ENCODE data around the gene TSC22D1. TPM values are rescaled to one million over a fixed set of nuclear protein-coding genes. Genes with fewer than 3 reads are reported as not detected.

TSC22D1 gene
- total RNA-seq, 1 donor = 173 TPM

DNA sequence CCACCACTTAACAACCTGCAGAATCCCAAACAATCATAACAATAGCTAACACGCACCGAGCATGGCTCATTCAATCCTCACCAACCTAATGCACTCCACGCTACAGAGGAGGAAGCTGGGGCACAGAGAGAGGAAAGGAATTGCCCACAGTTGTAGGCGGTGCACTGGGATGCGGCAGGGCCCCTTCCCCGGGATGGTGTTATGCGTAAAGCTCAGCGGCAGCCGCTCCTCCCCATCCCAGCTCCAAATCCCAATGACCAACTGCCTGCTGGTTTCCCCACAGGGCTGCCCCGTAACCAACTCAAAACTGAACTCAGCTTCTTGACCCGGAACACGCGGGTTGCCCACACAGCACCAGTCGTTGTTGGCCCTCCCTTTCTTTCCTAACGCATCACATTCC is 160.3 kb downstream of the TSC22D1 start:
- Histone ChIP-seq H2AFZ (ENCODE audit: low read length) (no peak overlapping the region), H3K79me2 (ENCODE audit: insufficient read depth, low read length) (no peaks in the 10 kb centered on the region), H3K4me1 (ENCODE audit: insufficient read depth, low read length) (no peaks in the 10 kb centered on the region), H3K4me2 (ENCODE audit: insufficient read depth, low read length) (no peak overlapping the region), H3K36me3 (ENCODE audit: insufficient read depth, low read length) (no peaks in the 10 kb centered on the region), H4K20me1 (ENCODE audit: insufficient read depth, low read length) (no peaks in the 10 kb centered on the region), H3K27me3 (ENCODE audit: insufficient read depth, low read length) (no peaks in the 10 kb centered on the region), H3K9me3 (ENCODE audit: low read depth, low read length) (no peaks in the 10 kb centered on the region), H3K4me3 (ENCODE audit: insufficient read depth, low read length) (no peak overlapping the region), H3K27ac (ENCODE audit: low read depth, low read length) (no peak overlapping the region)
- no peak for TF ChIP-seq CTCF (IDR thresholded peaks at IDR 0.05; ENCODE audit: extremely low read depth, low read depth, low read length)
- no peak for DNase-seq (ENCODE audit: insufficient read length, low spot score, missing footprints)

- no peak overlapping the region for H2AFZ ChIP-seq (ENCODE audit: low read length)
- no peaks in the 10 kb centered on the region for H3K9me3 ChIP-seq (ENCODE audit: low read depth, low read length)
- TF ChIP-seq CTCF (IDR thresholded peaks at IDR 0.05; ENCODE audit: extremely low read depth, low read depth, low read length) = no peak
- H3K4me3 ChIP-seq (ENCODE audit: insufficient read depth, low read length) = no peak overlapping the region
- no peaks in the 10 kb centered on the region for H3K27me3 ChIP-seq (ENCODE audit: insufficient read depth, low read length)
- DNase-seq (ENCODE audit: insufficient read length, low spot score, missing footprints) = no peak
- no peaks in the 10 kb centered on the region for H3K79me2 ChIP-seq (ENCODE audit: insufficient read depth, low read length)
- H3K36me3 ChIP-seq (ENCODE audit: insufficient read depth, low read length) = no peaks in the 10 kb centered on the region
- H3K4me2 ChIP-seq (ENCODE audit: insufficient read depth, low read length) = no peak overlapping the region
- no peaks in the 10 kb centered on the region for H4K20me1 ChIP-seq (ENCODE audit: insufficient read depth, low read length)
- H3K4me1 ChIP-seq (ENCODE audit: insufficient read depth, low read length) = no peaks in the 10 kb centered on the region
- H3K27ac ChIP-seq (ENCODE audit: low read depth, low read length) = no peak overlapping the region
Measured at GRCh38 chr13:44414716-44415115, 161.4 kb downstream of the TSC22D1 start.

- no peaks in the 10 kb centered on the region for H3K9me3 ChIP-seq (ENCODE audit: low read depth, low read length)
- H3K27me3 ChIP-seq (ENCODE audit: insufficient read depth, low read length) = no peaks in the 10 kb centered on the region
- TF ChIP-seq CTCF (IDR thresholded peaks at IDR 0.05; ENCODE audit: extremely low read depth, low read depth, low read length) = no peak
- no peak overlapping the region for H3K4me3 ChIP-seq (ENCODE audit: insufficient read depth, low read length)
- H4K20me1 ChIP-seq (ENCODE audit: insufficient read depth, low read length) = no peaks in the 10 kb centered on the region
- H3K4me1 ChIP-seq (ENCODE audit: insufficient read depth, low read length) = no peaks in the 10 kb centered on the region
- H3K4me2 ChIP-seq (ENCODE audit: insufficient read depth, low read length) = no peak overlapping the region
- H3K36me3 ChIP-seq (ENCODE audit: insufficient read depth, low read length) = no peaks in the 10 kb centered on the region
- no peak overlapping the region for H2AFZ ChIP-seq (ENCODE audit: low read length)
- no peak overlapping the region for H3K27ac ChIP-seq (ENCODE audit: low read depth, low read length)
- no peaks in the 10 kb centered on the region for H3K79me2 ChIP-seq (ENCODE audit: insufficient read depth, low read length)
- peak; percentile 90 for DNase-seq (ENCODE audit: insufficient read length, low spot score, missing footprints)
Measured at GRCh38 chr13:44413095-44413494, 163.0 kb downstream of the TSC22D1 start.

DNA sequence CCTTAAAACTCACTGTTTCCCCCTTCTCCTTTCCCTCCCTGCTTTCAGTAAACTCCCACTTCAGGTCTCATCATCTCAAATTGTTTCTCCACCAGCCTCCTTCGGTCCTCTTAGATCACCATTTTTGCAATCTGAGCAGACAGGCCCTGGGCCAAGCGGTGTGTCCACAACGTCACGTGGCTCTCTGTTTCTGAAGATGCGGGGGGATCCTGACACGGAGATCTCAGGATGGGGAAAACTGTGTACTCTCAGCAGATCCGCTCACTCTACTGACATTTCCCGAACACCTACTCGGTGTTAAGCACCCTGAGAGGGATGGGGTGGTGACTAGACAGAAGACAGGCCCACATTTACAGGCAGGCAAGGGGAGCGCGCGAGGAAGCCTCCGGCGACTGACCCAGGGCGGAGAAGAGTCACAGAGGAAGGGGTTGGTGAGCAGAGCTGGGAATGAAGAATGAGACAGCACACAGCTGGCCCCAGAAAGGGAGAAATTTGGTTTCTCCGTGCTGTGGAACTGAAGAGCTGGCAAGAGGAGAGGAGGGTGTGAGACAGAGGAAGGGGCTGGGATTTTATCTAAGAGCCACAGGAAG is 163.7 kb downstream of the TSC22D1 start:
- peak; percentile 72 for DNase-seq (ENCODE audit: insufficient read length, low spot score, missing footprints)
- Histone ChIP-seq H3K36me3 (ENCODE audit: insufficient read depth, low read length) (no peaks in the 10 kb centered on the region), H3K4me2 (ENCODE audit: insufficient read depth, low read length) (no peak overlapping the region), H2AFZ (ENCODE audit: low read length) (no peak overlapping the region), H3K4me1 (ENCODE audit: insufficient read depth, low read length) (no peaks in the 10 kb centered on the region), H3K9me3 (ENCODE audit: low read depth, low read length) (no peaks in the 10 kb centered on the region), H4K20me1 (ENCODE audit: insufficient read depth, low read length) (no peaks in the 10 kb centered on the region), H3K79me2 (ENCODE audit: insufficient read depth, low read length) (no peaks in the 10 kb centered on the region), H3K27me3 (ENCODE audit: insufficient read depth, low read length) (peaks cover under 1% of the 10 kb centered on the region), H3K4me3 (ENCODE audit: insufficient read depth, low read length) (no peak overlapping the region), H3K27ac (ENCODE audit: low read depth, low read length) (no peak overlapping the region)
- TF ChIP-seq CTCF (IDR thresholded peaks at IDR 0.05; ENCODE audit: extremely low read depth, low read depth, low read length) = no peak
